Spleen (tissue), 7 donors: ENCODE measurements around the gene FRMD5.

ENCODE experiments used
- POLR2A ChIP-seq, 3 donors: fragments of 450-650 bp; IDR thresholded peaks; one replicate each; pipeline ENCODE4 v1.5.1; 2017; ENCODE audit warnings: antibody characterized with exemption in 3 of 3, mild to moderate bottlenecking in 1 of 3
- POLR2AphosphoS5 ChIP-seq, 3 donors: sonication (generic); formaldehyde crosslinking; IDR thresholded peaks; one replicate each; pipeline ENCODE4 v1.5.1; 2017; ENCODE audit warnings: antibody characterized with exemption in 3 of 3
- TF ChIP-seq, protein P1 (sequence below), 11 experiments: fragments of 200-600 bp in 7 of 11; fragments of 450-650 bp in 4 of 11; sonication (generic) in 4 of 11; IDR thresholded peaks in 8 of 11; conservative IDR thresholded peaks in 3 of 11; 1 replicate in 7 of 11; 2 replicates in 4 of 11; pipeline versions ENCODE4 v1.4.0 to v1.8.0; 2016 to 2021; ENCODE audit warnings: antibody characterized with exemption in 11 of 11, inconsistent platforms in 4 of 11, mild to moderate bottlenecking in 1 of 11
- donor health status: DM: no; HTN: no; CAD: no; lungs with moderate emphysema.
- donor health status: DM: no; HTN: no; CAD: no.
- donor health status: DM: no; HTN: no; CAD: no.

DNA sequence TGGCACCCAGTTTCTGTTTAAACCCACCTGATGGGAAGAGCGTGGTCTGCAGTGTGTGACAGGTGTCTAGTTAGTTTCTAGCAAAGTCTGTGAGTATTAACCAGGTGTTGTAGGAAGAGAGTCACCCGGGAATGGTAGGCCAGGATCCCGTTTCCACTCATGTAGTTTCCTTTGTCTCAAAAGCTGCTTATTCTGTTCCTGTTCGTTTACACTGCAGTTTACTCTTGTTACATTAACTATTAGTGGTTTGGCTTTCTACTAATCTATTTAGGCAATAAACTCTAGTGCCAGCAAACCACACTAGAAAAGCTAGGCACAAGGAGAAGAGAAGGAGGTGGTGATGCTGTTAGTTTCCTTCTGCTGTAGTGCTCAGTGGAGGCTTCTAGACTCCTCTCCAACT, 335.5 kb downstream of the FRMD5 start:
- TF ChIP-seq, protein P1, sequence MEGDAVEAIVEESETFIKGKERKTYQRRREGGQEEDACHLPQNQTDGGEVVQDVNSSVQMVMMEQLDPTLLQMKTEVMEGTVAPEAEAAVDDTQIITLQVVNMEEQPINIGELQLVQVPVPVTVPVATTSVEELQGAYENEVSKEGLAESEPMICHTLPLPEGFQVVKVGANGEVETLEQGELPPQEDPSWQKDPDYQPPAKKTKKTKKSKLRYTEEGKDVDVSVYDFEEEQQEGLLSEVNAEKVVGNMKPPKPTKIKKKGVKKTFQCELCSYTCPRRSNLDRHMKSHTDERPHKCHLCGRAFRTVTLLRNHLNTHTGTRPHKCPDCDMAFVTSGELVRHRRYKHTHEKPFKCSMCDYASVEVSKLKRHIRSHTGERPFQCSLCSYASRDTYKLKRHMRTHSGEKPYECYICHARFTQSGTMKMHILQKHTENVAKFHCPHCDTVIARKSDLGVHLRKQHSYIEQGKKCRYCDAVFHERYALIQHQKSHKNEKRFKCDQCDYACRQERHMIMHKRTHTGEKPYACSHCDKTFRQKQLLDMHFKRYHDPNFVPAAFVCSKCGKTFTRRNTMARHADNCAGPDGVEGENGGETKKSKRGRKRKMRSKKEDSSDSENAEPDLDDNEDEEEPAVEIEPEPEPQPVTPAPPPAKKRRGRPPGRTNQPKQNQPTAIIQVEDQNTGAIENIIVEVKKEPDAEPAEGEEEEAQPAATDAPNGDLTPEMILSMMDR (IDR thresholded peaks at IDR 0.05 in 8 of 11, conservative IDR thresholded peaks at IDR 0.05 in 3 of 11), result no peak
- no peak for TF ChIP-seq POLR2A (IDR thresholded peaks at IDR 0.05)
- no peak for TF ChIP-seq POLR2AphosphoS5 (IDR thresholded peaks at IDR 0.05)
